NCI-H345 treated with DMSO at 0.1 percent for 48 hours (cell line): ENCODE results near the gene POLR3B.
"Not testable (repeated sequence)": the region's sequence is repeated elsewhere in the genome, so short reads cannot be mapped to it uniquely, and the experiment has no call there.

Experiments used
- DNase-seq: peaks from one replicate; lab custom pipeline; 2025; ENCODE audit not compliant: unreplicated experiment; lab: John Stamatoyannopoulos, UW

POLR3B gene

GRCh38 chr12:106459124-106459523 is 101.6 kb downstream of the POLR3B start:
- no peak for DNase-seq

- no peak for DNase-seq
Observed at GRCh38 chr12:106459534-106459933, 102.0 kb downstream of the POLR3B start.

DNA sequence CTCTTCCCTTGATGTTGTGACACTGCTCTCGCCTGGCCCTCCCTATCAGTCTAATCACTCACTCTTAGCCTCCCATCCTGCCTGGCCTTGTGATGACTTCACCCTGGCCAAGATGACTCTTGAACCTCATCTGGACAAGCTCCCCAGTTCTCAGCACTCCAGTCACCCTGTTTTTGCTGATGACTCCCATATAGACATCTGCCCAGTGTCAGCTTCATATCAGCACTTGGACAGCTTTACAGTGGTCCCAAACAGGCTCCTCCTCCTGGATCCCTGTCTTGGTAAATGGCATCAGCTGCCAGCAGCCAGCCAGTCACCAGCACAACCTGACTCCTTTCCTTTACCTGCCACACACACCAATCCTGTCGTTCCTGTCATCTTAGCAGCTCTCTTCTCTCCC is 104.2 kb downstream of the POLR3B start:
- DNase-seq = no peak

GRCh38 chr12:106465605-106466004 is 108.1 kb downstream of the POLR3B start:
- not testable (repeated sequence) for DNase-seq

DNA sequence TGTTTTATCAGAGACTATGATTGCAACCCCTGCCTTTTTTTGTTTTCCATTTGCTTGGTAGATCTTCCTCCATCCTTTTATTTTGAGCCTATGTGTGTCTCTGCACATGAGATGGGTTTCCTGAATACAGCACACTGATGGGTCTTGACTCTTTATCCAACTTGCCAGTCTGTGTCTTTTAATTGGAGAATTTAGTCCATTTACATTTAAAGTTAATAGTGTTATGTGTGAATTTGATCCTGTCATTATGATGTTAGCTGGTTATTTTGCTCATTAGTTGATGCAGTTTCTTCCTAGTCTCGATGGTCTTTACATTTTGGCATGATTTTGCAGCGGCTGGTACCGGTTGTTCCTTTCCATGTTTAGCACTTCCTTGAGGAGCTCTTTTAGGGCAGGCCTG is 118.1 kb downstream of the POLR3B start:
- DNase-seq = not testable (repeated sequence)

- DNase-seq = not testable (repeated sequence)
Observed at GRCh38 chr12:106477627-106478026, 120.1 kb downstream of the POLR3B start.

DNA sequence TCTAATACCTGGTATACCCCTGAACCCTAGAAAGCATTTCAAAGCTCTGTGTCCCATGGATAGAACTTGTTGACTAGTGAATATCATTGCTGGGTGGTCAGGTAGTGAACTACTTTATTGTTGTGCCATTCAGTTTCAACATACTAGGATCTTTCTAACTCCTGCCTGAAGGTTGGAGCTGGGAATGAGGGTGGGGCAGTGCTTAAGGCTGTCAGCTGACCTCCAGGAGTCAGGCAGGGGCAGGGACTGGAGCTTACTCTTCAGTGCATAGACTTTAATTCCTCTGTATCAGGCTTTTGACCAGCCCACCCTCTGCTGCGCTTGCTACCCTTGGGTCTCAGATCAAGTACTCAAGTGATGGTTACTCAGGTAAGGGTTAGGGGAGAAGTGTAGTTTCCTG is 122.7 kb downstream of the POLR3B start:
- DNase-seq = no peak

DNA sequence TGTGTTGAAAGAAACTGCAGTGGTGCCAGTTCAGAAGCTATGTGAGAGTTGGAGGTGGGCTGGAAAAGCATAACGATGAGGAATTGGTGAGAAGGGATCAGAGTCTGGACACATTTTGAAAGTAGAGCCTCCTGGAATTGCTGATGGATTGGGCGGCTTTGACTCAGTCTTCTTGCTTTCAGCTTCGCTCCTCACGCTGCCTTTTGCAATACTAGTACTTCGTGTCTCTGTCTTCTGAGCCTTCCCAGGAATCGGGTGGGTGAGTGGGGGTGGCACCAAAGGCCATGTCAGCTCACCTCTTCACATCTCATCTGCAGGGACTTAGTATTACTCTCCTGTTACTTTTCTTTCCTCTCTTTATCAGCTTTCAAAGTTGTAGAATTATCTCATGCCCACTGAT is 123.7 kb downstream of the POLR3B start:
- DNase-seq = no peak

DNA sequence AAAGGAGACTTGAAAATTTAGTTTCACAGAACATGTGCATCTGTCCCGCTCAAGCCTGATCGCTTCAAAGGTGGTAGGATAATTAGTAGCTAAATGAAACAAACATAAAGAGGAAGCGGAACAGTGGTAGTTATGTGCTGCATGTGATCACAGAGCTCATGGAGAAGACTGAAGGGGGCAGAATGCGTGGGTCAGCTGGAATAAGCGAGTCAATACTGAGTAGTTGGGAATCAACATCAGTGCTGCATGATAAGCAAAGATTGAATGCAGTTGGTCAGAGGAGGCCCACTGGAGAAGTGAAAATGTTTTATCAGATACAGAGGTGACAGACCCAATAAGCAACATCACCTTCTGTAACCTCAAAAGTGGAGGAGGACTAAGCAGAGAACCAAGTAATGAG is 130.1 kb downstream of the POLR3B start:
- no peak for DNase-seq

- no peak for DNase-seq
Observed at GRCh38 chr12:106488884-106489283, 131.3 kb downstream of the POLR3B start.

- DNase-seq = no peak
Observed at GRCh38 chr12:106490264-106490663, 132.7 kb downstream of the POLR3B start.

DNA sequence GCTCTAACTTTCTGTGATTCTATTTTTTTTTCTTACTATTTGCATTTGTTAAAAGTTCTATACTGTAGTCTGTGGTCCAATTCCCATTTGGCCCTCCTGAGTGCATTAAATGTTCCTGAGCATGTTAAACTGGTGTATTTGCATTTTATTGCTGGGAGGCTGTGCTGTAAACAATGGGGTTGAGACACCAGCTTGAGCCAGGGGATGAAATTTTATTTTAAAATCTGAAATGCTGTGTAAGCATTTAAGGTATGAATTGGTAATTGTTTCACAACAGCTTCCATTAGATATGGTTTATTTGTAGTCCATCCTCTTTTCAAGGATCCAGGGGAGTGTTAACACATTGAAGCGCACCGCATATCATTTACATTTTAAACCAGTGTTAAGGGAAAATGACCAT is 135.3 kb downstream of the POLR3B start:
- DNase-seq = no peak

GRCh38 chr12:106493531-106493930 is 136.0 kb downstream of the POLR3B start:
- peak; percentile 82 for DNase-seq

DNA sequence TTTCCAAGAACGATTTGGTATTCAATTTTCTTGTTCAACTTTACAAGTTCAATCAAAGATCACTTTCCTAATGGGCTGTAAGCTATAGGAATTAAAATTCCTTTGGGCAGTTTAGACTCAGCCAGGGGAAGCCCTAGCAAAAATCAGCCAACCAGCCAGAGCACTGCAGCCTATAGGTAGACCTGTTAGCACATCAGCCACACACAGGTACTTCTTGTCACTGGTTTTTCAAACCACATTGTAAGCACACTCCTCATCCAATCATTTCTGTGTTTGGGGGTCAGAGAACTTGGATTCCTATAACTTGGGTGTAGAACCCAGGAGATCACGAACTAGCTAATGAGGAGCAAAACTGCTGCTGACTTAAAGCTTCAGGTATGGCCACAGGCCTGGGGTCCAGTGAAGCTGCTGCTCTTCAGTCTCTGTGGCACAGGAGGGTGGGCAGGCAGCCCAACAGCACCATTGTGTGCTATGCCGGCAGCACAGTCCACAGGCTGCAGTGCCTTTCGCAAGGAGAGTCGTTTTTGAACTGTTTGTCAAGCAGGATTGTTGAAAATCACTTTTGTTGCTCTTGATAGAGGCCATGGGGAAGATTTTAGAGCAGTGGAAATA is 137.9 kb downstream of the POLR3B start:
- DNase-seq = no peak

GRCh38 chr12:106498056-106498455 is 140.5 kb downstream of the POLR3B start:
- DNase-seq = no peak

DNA sequence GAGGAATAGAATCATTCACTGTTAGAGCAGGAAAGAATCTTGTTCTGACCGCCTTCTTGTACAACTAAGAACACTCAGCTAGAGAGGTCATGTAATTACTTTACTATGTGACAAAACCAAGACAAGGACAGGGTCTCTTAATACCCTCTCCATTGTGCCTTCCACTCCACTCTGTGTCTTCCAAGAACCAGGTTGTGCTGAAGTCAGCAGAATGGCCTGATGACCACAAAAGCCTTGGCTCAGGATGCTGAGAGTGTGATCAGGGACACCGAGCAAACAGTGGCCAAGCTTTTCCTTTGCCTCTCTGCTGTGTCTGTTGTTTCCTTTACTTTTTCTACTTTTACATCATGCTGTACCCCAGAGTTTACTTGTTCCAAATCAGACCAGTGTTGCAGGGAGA is 142.1 kb downstream of the POLR3B start:
- DNase-seq = no peak

DNA sequence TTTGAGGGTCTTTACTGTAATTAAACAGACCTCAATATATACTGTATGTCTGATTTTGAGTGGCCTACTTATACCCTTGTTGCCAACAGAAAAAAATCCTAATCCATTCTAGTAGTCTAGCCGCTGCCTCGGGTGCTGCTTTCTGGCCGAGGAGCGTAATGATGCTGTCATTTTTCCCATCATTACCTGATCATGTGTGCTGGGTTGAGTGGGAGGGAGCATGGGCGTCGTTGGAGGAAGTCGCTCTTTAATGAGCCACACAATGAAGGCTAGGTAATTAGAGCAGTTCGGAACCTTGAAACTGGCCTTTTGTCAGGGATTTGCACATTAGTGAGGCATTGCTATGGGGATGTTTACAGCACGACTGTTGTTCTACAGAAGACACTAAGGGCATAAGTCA is 149.1 kb downstream of the POLR3B start:
- DNase-seq = no peak

GRCh38 chr12:106508966-106509365 is 151.4 kb downstream of the POLR3B start:
- DNase-seq = no peak

GRCh38 chr12:106511365-106511764 is 153.8 kb downstream of the POLR3B start:
- no peak for DNase-seq

- DNase-seq = no peak
Observed at GRCh38 chr12:106517314-106517713, 159.8 kb downstream of the POLR3B start.

GRCh38 chr12:106519607-106520021 is 162.1 kb downstream of the POLR3B start:
- DNase-seq = no peak

DNA sequence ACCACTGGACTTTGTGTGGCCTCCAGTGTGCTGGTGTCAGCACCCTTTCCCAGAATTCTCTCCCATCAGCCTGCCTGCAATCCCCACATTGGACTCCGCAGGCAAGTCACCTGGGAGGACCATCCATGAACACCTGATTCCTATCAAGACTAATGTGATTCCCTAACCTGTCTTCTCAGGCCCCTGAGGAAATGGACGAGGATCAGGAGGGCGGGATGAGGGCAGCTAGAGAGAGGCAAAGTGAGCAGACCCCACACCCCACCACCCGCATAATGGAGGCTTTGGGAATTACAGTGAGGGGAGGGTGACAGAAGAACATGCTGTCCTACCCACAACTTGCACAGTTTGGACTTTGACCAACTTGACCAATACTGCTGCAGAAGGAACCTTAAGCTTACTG is 164.4 kb downstream of the POLR3B start:
- no peak for DNase-seq

DNA sequence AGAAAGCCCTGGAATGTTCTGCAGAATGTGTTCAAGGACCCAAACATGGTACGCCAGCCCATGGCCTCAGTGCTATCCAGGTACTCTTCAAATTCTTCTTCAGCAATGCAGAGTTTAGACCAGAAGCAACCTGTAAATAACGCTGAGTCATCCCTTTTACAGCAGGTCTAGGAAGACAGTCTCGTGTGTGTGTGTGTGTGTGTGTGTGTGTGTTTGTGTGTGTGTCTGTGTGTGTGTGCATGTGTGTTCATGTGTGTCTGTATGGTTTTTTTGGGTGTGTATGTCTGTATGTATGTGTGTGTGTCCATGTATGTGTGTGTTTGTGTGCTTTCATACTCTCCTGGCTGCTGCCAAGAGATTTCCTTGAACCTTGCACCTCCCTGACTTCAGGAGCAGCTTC is 165.2 kb downstream of the POLR3B start:
- DNase-seq = no peak

GRCh38 chr12:106527356-106527755 is 169.8 kb downstream of the POLR3B start:
- no peak for DNase-seq
